HG03575 (cell line): Measurements from ENCODE around the gene UBA6.
A peak's percentile ranks its signal among the peaks of the same experiment; 100 is the strongest.

Experiments
- ATAC-seq: cut with Tn5 transposase; IDR thresholded peaks from one replicate; pipeline ENCODE4 v1.9.1; 2021; ENCODE audit not compliant: unreplicated experiment, insufficient number of reproducible peaks, low FRiP score; ENCODE audit errors: extremely low read depth

Gene UBA6

GRCh38 chr4:67604029-67604381 is 97.0 kb downstream of the UBA6 start:
- ATAC-seq, result no peak

GRCh38 chr4:67603310-67604028 is 97.5 kb downstream of the UBA6 start:
- ATAC-seq, result no peak

- no peak for ATAC-seq
These were observed 107.2 kb downstream of the UBA6 start for GRCh38 chr4:67593741-67594175.

- no peak for ATAC-seq
These were observed 113.8 kb downstream of the UBA6 start for GRCh38 chr4:67587156-67587555.

GRCh38 chr4:67584496-67584895 is 116.5 kb downstream of the UBA6 start:
- no peak for ATAC-seq

GRCh38 chr4:67581913-67582312 is 119.0 kb downstream of the UBA6 start:
- ATAC-seq, result no peak

- ATAC-seq, result no peak
These were observed 119.6 kb downstream of the UBA6 start for GRCh38 chr4:67581208-67581857.

- no peak for ATAC-seq
These were observed 120.4 kb downstream of the UBA6 start for GRCh38 chr4:67580577-67580976.

- peak; percentile 34 for ATAC-seq
These were observed 124.4 kb downstream of the UBA6 start for GRCh38 chr4:67576538-67576937.

- ATAC-seq, result no peak
These were observed 124.9 kb downstream of the UBA6 start for GRCh38 chr4:67576059-67576466.

- peak; percentile 88 for ATAC-seq
These were observed 125.5 kb downstream of the UBA6 start for GRCh38 chr4:67575232-67576058.

GRCh38 chr4:67573193-67573592 is 127.8 kb downstream of the UBA6 start:
- ATAC-seq, result no peak

GRCh38 chr4:67571975-67572374 is 129.0 kb downstream of the UBA6 start:
- ATAC-seq, result no peak

GRCh38 chr4:67570537-67570936 is 130.4 kb downstream of the UBA6 start:
- ATAC-seq, result no peak

- no peak for ATAC-seq
These were observed 132.1 kb downstream of the UBA6 start for GRCh38 chr4:67568820-67569219.

- ATAC-seq, result no peak
These were observed 134.6 kb downstream of the UBA6 start for GRCh38 chr4:67566335-67566734.

- ATAC-seq, result no peak
These were observed 135.7 kb downstream of the UBA6 start for GRCh38 chr4:67565284-67565683.
